ENCODE measurements around the gene PLP1. TPM values are rescaled to one million over a fixed set of nuclear protein-coding genes. Genes with fewer than 3 reads are reported as not detected.
"Not testable (repeated sequence)": the region's sequence is repeated elsewhere in the genome, so short reads cannot be mapped to it uniquely, and the experiment has no call there.

Gene PLP1
- polyA plus RNA-seq, 1 experiment = 1.9 TPM

GRCh38 chrX:103806862-103807474 is 30.3 kb downstream of the PLP1 start:
- no peak overlapping the region for H3K4me3 ChIP-seq (ENCODE audit: low read depth, low read length)
- no peaks in the 10 kb centered on the region for H3K27me3 ChIP-seq (ENCODE audit: control insufficient read depth, insufficient read depth, low read length)
- TF ChIP-seq, protein P1, sequence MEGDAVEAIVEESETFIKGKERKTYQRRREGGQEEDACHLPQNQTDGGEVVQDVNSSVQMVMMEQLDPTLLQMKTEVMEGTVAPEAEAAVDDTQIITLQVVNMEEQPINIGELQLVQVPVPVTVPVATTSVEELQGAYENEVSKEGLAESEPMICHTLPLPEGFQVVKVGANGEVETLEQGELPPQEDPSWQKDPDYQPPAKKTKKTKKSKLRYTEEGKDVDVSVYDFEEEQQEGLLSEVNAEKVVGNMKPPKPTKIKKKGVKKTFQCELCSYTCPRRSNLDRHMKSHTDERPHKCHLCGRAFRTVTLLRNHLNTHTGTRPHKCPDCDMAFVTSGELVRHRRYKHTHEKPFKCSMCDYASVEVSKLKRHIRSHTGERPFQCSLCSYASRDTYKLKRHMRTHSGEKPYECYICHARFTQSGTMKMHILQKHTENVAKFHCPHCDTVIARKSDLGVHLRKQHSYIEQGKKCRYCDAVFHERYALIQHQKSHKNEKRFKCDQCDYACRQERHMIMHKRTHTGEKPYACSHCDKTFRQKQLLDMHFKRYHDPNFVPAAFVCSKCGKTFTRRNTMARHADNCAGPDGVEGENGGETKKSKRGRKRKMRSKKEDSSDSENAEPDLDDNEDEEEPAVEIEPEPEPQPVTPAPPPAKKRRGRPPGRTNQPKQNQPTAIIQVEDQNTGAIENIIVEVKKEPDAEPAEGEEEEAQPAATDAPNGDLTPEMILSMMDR (IDR thresholded peaks at IDR 0.05; ENCODE audit: insufficient read depth, low read depth, low read length) = no peak
- no peaks in the 10 kb centered on the region for H3K36me3 ChIP-seq (ENCODE audit: control insufficient read depth, insufficient read depth, low read length)
- POLR2A ChIA-PET = no interaction called here
- no peak for DNase-seq (ENCODE audit: low read depth)
- CTCF ChIA-PET = no interaction called here

GRCh38 chrX:103811858-103812257 is 35.2 kb downstream of the PLP1 start:
- Histone ChIP-seq H3K4me3 (ENCODE audit: low read depth, low read length) (no peak overlapping the region), H3K27me3 (ENCODE audit: control insufficient read depth, insufficient read depth, low read length) (no peaks in the 10 kb centered on the region), H3K36me3 (ENCODE audit: control insufficient read depth, insufficient read depth, low read length) (no peaks in the 10 kb centered on the region)
- CTCF ChIA-PET = interaction anchor here (0.7 to 1.7 kb wide), 2 partner anchors 33 to 100 kb away, joined by 3 to 4 read pairs; no protein-coding TSS in a partner anchor
- TF ChIP-seq, protein P1 (IDR thresholded peaks at IDR 0.05; ENCODE audit: insufficient read depth, low read depth, low read length) = no peak
- DNase-seq (ENCODE audit: low read depth) = no peak
- POLR2A ChIA-PET = no interaction called here

- H3K4me3 ChIP-seq (ENCODE audit: low read depth, low read length); POLR2A ChIA-PET; H3K27me3 ChIP-seq (ENCODE audit: control insufficient read depth, insufficient read depth, low read length); H3K36me3 ChIP-seq (ENCODE audit: control insufficient read depth, insufficient read depth, low read length); DNase-seq (ENCODE audit: low read depth): not testable (repeated sequence)
- CTCF ChIA-PET = interaction anchor here (1.0 to 1.5 kb wide), 4 partner anchors 105 to 126 kb away, joined by 3 to 4 read pairs (median 3); no protein-coding TSS in a partner anchor
Measured at GRCh38 chrX:103817101-103817500, 40.5 kb downstream of the PLP1 start.

- no peak for DNase-seq (ENCODE audit: low read depth)
- TF ChIP-seq, protein P1 (IDR thresholded peaks at IDR 0.05; ENCODE audit: insufficient read depth, low read depth, low read length) = peak; percentile 44; the same call in 1 of the 2 replicates
- POLR2A ChIA-PET = no interaction called here
- CTCF ChIA-PET = interaction anchor here (0.7 to 1.5 kb wide), 6 partner anchors 28 to 127 kb away, joined by 3 to 5 read pairs (median 3); no protein-coding TSS in a partner anchor
- no peak overlapping the region for H3K4me3 ChIP-seq (ENCODE audit: low read depth, low read length)
- no peaks in the 10 kb centered on the region for H3K27me3 ChIP-seq (ENCODE audit: control insufficient read depth, insufficient read depth, low read length)
- no peaks in the 10 kb centered on the region for H3K36me3 ChIP-seq (ENCODE audit: control insufficient read depth, insufficient read depth, low read length)
Measured at GRCh38 chrX:103817502-103817901, 40.9 kb downstream of the PLP1 start.

DNA sequence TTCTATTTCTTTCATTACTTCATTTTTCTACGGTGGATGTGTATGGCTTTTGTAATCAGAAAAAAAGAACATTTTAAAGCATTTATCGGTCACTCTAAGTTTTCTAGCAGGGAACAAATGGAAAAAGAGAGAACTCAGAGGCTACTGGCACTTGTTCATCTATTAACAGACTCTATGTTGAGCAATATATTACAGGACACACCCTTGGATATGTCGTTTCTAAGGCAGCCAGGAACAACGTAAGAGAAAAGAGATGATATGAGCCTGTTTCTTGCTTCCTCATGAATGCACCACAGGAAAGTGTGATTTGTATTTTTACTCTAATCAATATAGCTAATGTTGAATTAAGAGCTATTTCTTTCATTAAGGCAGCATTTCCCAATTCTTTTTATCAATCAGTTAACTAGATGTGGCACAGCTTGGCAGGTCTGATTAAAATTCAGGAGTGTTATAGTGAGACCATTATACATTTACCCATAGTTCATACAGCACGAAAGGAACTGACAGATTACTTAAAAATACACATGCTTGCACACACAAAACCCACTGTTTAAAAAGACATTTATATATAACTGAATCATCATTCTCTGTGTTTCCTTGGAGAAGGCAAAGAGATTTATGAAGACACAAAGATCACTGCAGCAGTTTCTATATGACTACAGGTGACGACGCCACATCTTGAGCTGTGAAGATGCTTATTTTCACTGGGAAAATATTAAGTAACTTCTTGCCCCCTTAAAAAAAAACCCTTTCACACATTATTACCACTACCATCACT is 42.4 kb downstream of the PLP1 start:
- H3K36me3 ChIP-seq (ENCODE audit: control insufficient read depth, insufficient read depth, low read length) = no peaks in the 10 kb centered on the region
- TF ChIP-seq, protein P1 (IDR thresholded peaks at IDR 0.05; ENCODE audit: insufficient read depth, low read depth, low read length) = no peak
- DNase-seq (ENCODE audit: low read depth) = no peak
- ChIA-PET POLR2A (no interaction called here), CTCF (interaction anchor here (0.7 to 1.3 kb wide), 3 partner anchors 10 to 107 kb away, joined by 3 to 4 read pairs (median 3); no protein-coding TSS in a partner anchor)
- no peak overlapping the region for H3K4me3 ChIP-seq (ENCODE audit: low read depth, low read length)
- no peaks in the 10 kb centered on the region for H3K27me3 ChIP-seq (ENCODE audit: control insufficient read depth, insufficient read depth, low read length)

DNA sequence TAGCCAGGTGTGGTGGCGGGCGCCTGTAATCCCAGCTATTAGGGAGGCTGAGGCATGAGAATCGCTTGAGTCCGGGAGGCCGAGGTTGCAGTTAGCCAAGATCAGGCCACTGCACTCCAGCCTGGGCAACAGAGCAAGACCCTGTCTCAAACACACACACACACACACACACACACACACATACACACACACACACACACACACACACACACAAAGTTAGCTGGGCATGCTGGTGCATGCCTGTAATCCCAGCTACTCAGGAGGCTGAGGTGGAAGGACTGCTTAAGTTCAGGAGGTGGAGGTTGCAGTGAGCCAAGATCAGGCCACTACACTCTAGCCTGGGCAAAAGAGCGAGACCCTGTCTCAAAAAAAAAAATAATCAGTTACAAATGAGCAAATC is 44.2 kb downstream of the PLP1 start:
- POLR2A ChIA-PET; H3K27me3 ChIP-seq (ENCODE audit: control insufficient read depth, insufficient read depth, low read length); H3K36me3 ChIP-seq (ENCODE audit: control insufficient read depth, insufficient read depth, low read length); DNase-seq (ENCODE audit: low read depth); H3K4me3 ChIP-seq (ENCODE audit: low read depth, low read length): not testable (repeated sequence)
- CTCF ChIA-PET = interaction anchor here (1.0 kb wide), 1 partner anchor 131 kb away, joined by 3 read pairs; no protein-coding TSS in a partner anchor

Data from BJ (cell line).